Activated B cell treated with CpG ODN at 0.5 μM for 24 hours (primary cell): ENCODE data around the gene EFNB3. TPM values are rescaled to one million over a fixed set of nuclear protein-coding genes. Genes with fewer than 3 reads are reported as not detected.

ENCODE experiments used
- ATAC-seq: fragments of 200-7000 bp; cut with Tn5 transposase; one replicate; pipeline ENCODE4 v1.10.0; 2021; ENCODE audit warnings: low read depth, mild to moderate bottlenecking, moderate library complexity
- CTCF ChIA-PET: fragments of 350-600 bp; sonication (Branson Sonifier 250); formaldehyde crosslinking; loops from one replicate; lab custom pipeline; 2021; ENCODE audit warnings: antibody characterized with exemption; lab: Charles Lee
- POLR2A ChIA-PET: fragments of 350-600 bp; sonication (Branson Sonifier 250); formaldehyde crosslinking; loops from one replicate; lab custom pipeline; 2021; ENCODE audit warnings: antibody characterized with exemption; lab: Charles Lee
- DNase-seq: peaks from one replicate; pipeline ENCODE4 v3.0.0; 2022
- H3K27ac Mint-ChIP-seq: one replicate; pipeline ENCODE4 v1.8.0; 2020; ENCODE audit warnings: mixed read lengths
- H3K27me3 Mint-ChIP-seq: one replicate; pipeline ENCODE4 v1.8.0; 2021; ENCODE audit warnings: mixed read lengths
- H3K36me3 Mint-ChIP-seq: one replicate; pipeline ENCODE4 v1.8.0; 2021; ENCODE audit warnings: low read depth, mixed read lengths
- H3K4me1 Mint-ChIP-seq: one replicate; pipeline ENCODE4 v1.8.0; 2021; ENCODE audit warnings: mixed read lengths
- H3K4me3 Mint-ChIP-seq: one replicate; pipeline ENCODE4 v1.8.0; 2020; ENCODE audit warnings: mild to moderate bottlenecking, mixed read lengths
- H3K9me3 Mint-ChIP-seq: one replicate; pipeline ENCODE4 v1.8.0; 2020; ENCODE audit warnings: mixed read lengths
- intact Hi-C: fragments of 100-400 bp; cut with micrococcal nuclease; formaldehyde crosslinking; loops from one replicate; pipeline ENCODE4 v1.15.1; 2024
- total RNA-seq: library from RNA; stranded (reverse); gene quantifications from 2 replicates; pipeline ENCODE4 v1.2.3, GENCODE V29; 2022
- TF ChIP-seq, protein P1 (sequence below): fragments of 200-600 bp; IDR thresholded peaks from one replicate; pipeline ENCODE4 v1.8.0; 2022; ENCODE audit warnings: antibody characterized with exemption, mild to moderate bottlenecking

Gene EFNB3
- total RNA-seq, 1 donor from 2014 or later: not detected

GRCh38 chr17:7709031-7709430, 4.0 kb downstream of the EFNB3 start:
- intact Hi-C loops: no loop called here
- Mint-ChIP-seq H3K36me3 (no peaks in the 10 kb centered on the region), H3K9me3 (no peaks in the 10 kb centered on the region), H3K27me3 (peaks cover 58% of the 10 kb centered on the region), H3K4me3 (no peak overlapping the region), H3K27ac (no peak overlapping the region), H3K4me1 (peaks cover 19% of the 10 kb centered on the region)
- ATAC-seq (no peak), DNase-seq (no peak)
- ChIA-PET POLR2A (no interaction called here), CTCF (no interaction called here)
- TF ChIP-seq, protein P1, sequence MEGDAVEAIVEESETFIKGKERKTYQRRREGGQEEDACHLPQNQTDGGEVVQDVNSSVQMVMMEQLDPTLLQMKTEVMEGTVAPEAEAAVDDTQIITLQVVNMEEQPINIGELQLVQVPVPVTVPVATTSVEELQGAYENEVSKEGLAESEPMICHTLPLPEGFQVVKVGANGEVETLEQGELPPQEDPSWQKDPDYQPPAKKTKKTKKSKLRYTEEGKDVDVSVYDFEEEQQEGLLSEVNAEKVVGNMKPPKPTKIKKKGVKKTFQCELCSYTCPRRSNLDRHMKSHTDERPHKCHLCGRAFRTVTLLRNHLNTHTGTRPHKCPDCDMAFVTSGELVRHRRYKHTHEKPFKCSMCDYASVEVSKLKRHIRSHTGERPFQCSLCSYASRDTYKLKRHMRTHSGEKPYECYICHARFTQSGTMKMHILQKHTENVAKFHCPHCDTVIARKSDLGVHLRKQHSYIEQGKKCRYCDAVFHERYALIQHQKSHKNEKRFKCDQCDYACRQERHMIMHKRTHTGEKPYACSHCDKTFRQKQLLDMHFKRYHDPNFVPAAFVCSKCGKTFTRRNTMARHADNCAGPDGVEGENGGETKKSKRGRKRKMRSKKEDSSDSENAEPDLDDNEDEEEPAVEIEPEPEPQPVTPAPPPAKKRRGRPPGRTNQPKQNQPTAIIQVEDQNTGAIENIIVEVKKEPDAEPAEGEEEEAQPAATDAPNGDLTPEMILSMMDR: no peak

DNA sequence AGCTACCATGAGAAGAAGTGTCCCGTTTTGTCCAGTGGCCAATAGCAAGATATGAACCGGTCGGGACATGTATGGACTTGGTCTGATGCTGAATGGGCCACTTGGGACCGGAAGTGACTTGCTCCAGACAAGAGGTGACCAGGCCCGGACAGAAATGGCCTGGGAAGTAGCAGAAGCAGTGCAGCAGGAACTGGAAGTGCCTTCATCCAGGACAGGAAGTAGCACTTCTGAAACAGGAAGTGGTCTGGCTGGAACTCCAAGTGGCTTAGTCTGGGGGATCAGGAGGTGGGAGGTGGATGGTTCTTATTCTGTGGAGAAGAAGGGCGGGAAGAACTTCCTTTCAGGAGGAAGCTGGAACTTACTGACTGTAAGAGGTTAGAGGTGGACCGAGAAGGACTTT, 5.3 kb downstream of the EFNB3 start:
- intact Hi-C loops: no loop called here
- ATAC-seq (no peak), DNase-seq (no peak)
- Mint-ChIP-seq H3K27ac (no peak overlapping the region), H3K4me3 (no peak overlapping the region), H3K36me3 (no peaks in the 10 kb centered on the region), H3K9me3 (no peaks in the 10 kb centered on the region), H3K27me3 (peaks cover 58% of the 10 kb centered on the region), H3K4me1 (peaks cover 12% of the 10 kb centered on the region)
- TF ChIP-seq, protein P1: no peak
- ChIA-PET POLR2A (interaction anchor here (1.4 kb wide), 1 partner anchor 23 kb away, joined by 3 read pairs; the partner anchor contains the start of gene TP53), CTCF (no interaction called here)

DNA sequence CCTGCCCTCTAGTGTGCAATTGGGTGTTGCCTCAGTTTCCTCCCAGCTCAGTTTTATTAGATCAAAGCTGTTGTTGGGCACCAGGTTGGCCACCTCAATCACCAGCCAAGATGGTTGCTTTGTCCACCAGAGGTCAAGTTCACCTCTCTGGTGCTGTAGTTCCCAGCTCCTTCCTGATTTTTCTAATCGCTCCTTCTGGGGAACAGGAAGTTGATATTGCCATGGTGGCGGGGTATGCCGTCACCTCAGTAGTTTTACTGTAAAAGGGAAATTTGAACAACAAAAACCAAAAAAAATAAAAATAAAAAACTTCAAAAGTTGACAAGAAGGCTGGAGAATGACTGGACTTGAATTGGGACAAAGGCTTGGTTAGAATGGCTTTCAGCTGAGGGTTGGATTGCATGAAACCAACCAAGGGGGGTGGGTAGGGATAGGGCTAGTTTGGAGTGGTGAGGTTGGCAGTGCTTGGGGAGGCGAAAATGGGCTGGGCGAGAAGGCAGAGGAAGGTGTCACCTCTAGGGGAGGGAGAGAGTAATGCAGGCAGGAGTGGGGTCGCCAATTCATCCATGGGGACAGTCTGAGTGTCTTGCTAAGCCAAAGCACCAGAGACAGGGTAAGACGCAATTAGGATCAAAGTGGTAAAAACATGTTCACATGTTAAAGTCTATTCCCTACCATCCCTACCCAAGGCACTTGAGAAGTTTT, 6.2 kb downstream of the EFNB3 start:
- peaks cover 61% of the 10 kb centered on the region for H3K27me3 Mint-ChIP-seq
- POLR2A ChIA-PET: interaction anchor here (1.4 kb wide), 1 partner anchor 24 kb away, joined by 3 read pairs; the partner anchor contains the start of gene TP53
- intact Hi-C loops: no loop called here
- H3K9me3 Mint-ChIP-seq: no peaks in the 10 kb centered on the region
- ATAC-seq (no peak), DNase-seq (no peak)
- TF ChIP-seq, protein P1: no peak
- peaks cover 6% of the 10 kb centered on the region for H3K4me1 Mint-ChIP-seq
- H3K36me3 Mint-ChIP-seq: no peaks in the 10 kb centered on the region
- CTCF ChIA-PET: no interaction called here
- no peak overlapping the region for H3K27ac Mint-ChIP-seq
- H3K4me3 Mint-ChIP-seq: no peak overlapping the region

DNA sequence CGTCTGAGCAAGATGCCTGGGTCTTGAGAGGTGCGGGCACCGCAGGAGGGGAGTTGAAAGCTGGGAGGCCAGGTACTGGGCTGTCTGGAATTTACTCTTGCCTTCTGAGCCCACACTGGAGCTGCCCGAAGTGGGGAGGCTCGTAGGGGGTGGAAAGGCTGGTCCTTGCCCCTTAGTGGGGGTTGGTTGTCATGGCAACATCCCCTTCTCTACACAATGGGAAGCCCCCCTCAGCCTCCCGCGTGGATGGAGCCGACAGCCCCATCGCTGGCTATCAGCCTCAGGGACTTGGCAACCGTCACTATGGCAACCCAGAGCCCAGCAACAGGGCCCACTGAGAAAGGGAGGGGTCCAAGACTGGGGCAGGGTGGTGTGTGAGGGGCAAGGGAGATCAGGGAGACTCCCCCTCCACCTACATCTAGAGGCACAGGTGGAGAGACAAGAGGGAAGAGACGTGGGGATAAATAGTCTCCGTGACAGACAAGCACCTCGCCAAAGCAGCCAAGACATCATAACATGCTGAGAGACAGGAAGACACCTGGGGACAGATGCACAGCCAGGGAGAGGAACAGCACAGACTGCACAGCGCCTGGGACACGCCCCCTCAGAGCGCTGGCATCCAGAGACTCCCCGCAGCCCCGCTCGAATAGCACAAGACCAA, 7.2 kb downstream of the EFNB3 start:
- TF ChIP-seq, protein P1: no peak
- no peak overlapping the region for H3K27ac Mint-ChIP-seq
- ChIA-PET CTCF (no interaction called here), POLR2A (no interaction called here)
- peaks cover 15% of the 10 kb centered on the region for H3K4me1 Mint-ChIP-seq
- no peaks in the 10 kb centered on the region for H3K9me3 Mint-ChIP-seq
- DNase-seq (no peak), ATAC-seq (no peak)
- intact Hi-C loops: no loop called here
- no peaks in the 10 kb centered on the region for H3K36me3 Mint-ChIP-seq
- H3K4me3 Mint-ChIP-seq: no peak overlapping the region
- peaks cover 60% of the 10 kb centered on the region for H3K27me3 Mint-ChIP-seq

DNA sequence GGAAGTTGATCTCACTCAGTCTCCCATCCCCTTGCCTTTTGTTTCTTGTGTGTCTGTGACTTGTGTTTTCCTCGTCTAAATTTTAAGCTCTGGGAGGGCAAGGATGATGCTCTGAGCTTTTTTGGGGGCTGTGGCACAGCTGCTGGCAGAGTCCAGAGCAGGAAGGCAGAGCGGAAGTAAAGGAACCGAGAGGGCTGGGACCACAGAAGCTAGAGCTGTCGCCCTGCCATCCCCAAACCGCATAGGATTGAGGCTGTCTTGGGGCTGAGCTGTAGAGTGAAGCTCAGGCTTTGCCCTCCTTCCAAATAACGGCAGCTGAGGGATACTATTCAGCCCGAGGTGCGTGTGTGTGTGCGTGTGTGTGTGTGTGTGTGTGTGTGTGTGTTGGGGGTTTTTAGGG, 8.8 kb downstream of the EFNB3 start:
- DNase-seq: no peak
- Mint-ChIP-seq H3K27me3 (peaks cover 62% of the 10 kb centered on the region), H3K36me3 (no peaks in the 10 kb centered on the region), H3K4me1 (peaks cover 25% of the 10 kb centered on the region), H3K9me3 (no peaks in the 10 kb centered on the region), H3K4me3 (no peak overlapping the region), H3K27ac (no peak overlapping the region)
- no peak for ATAC-seq
- TF ChIP-seq, protein P1: no peak
- intact Hi-C loops: no loop called here
- ChIA-PET CTCF (interaction anchor here (1.3 kb wide), 1 partner anchor 27 kb away, joined by 3 read pairs; the partner anchor contains the start of gene TP53), POLR2A (no interaction called here)
